GM19035 (cell line): Measurements from ENCODE around the gene B3GALNT2.
"Not testable (repeated sequence)": the region's sequence is repeated elsewhere in the genome, so short reads cannot be mapped to it uniquely, and the experiment has no call there.

ENCODE experiments used
- ATAC-seq: cut with Tn5 transposase; IDR thresholded peaks from one replicate; pipeline ENCODE4 v1.9.1; 2021; ENCODE audit not compliant: unreplicated experiment

B3GALNT2 gene

GRCh38 chr1:235504494-235505222, 406 bp upstream of the B3GALNT2 start:
- peak; percentile 85 for ATAC-seq

- ATAC-seq: peak; percentile 10
Observed at GRCh38 chr1:235503403-235504121, 690 bp downstream of the B3GALNT2 start.

GRCh38 chr1:235502601-235503402, 1.4 kb downstream of the B3GALNT2 start:
- ATAC-seq: no peak

GRCh38 chr1:235500971-235501540, 3.2 kb downstream of the B3GALNT2 start:
- ATAC-seq: no peak

GRCh38 chr1:235495551-235495950, 8.7 kb downstream of the B3GALNT2 start:
- ATAC-seq: no peak

- no peak for ATAC-seq
Observed at GRCh38 chr1:235495030-235495429, 9.2 kb downstream of the B3GALNT2 start.

GRCh38 chr1:235494531-235494930, 9.7 kb downstream of the B3GALNT2 start:
- no peak for ATAC-seq

- no peak for ATAC-seq
Observed at GRCh38 chr1:235491644-235492043, 12.6 kb downstream of the B3GALNT2 start.

- ATAC-seq: no peak
Observed at GRCh38 chr1:235486321-235486720, 17.9 kb downstream of the B3GALNT2 start.

- no peak for ATAC-seq
Observed at GRCh38 chr1:235485558-235485957, 18.7 kb downstream of the B3GALNT2 start.

- no peak for ATAC-seq
Observed at GRCh38 chr1:235483090-235483489, 21.2 kb downstream of the B3GALNT2 start.

GRCh38 chr1:235473806-235474205, 30.4 kb downstream of the B3GALNT2 start:
- ATAC-seq: no peak

- ATAC-seq: no peak
Observed at GRCh38 chr1:235470741-235471439, 33.4 kb downstream of the B3GALNT2 start.

- ATAC-seq: not testable (repeated sequence)
Observed at GRCh38 chr1:235469897-235470296, 34.4 kb downstream of the B3GALNT2 start.

GRCh38 chr1:235468970-235469369, 35.3 kb downstream of the B3GALNT2 start:
- ATAC-seq: no peak

- ATAC-seq: no peak
Observed at GRCh38 chr1:235468004-235468403, 36.2 kb downstream of the B3GALNT2 start.

GRCh38 chr1:235465066-235465465, 39.2 kb downstream of the B3GALNT2 start:
- no peak for ATAC-seq

GRCh38 chr1:235462832-235463231, 41.4 kb downstream of the B3GALNT2 start:
- ATAC-seq: not testable (repeated sequence)

- ATAC-seq: no peak
Observed at GRCh38 chr1:235461954-235462353, 42.3 kb downstream of the B3GALNT2 start.

- ATAC-seq: no peak
Observed at GRCh38 chr1:235460770-235461169, 43.5 kb downstream of the B3GALNT2 start.

- not testable (repeated sequence) for ATAC-seq
Observed at GRCh38 chr1:235457856-235458255, 46.4 kb downstream of the B3GALNT2 start.
